ENCODE results near the gene G0S2. TPM values are rescaled to one million over a fixed set of nuclear protein-coding genes. Genes with fewer than 3 reads are reported as not detected.
A peak's percentile ranks its signal among the peaks of the same experiment; 100 is the strongest.

G0S2 gene
- total and polyA plus RNA-seq, 10 of the 15 experiments (the other 5 are each of a cell fraction or from before 2014, with no cell fraction given), result 0.07 to 0.51 (median 0.23) TPM

- TF ChIP-seq POLR2AphosphoS5 (IDR thresholded peaks at IDR 0.05; ENCODE audit: low read length) (no peak), MYB (IDR thresholded peaks at IDR 0.05; ENCODE audit: borderline replicate concordance, low read depth, low read length) (no peak), SPI1 (IDR thresholded peaks at IDR 0.05; ENCODE audit: borderline replicate concordance, insufficient read depth, low read depth, low read length) (0 out of 2 replicates have a peak, but pooled peaks have one; percentile 16), BCL11A (IDR thresholded peaks at IDR 0.05; ENCODE audit: low read depth, low read length) (no peak), CEBPZ (IDR thresholded peaks at IDR 0.05; ENCODE audit: low read depth, low read length) (no peak), BCL3 (IDR thresholded peaks at IDR 0.05; ENCODE audit: borderline replicate concordance, insufficient read depth, low read depth, low read length, poor library complexity, severe bottlenecking) (no peak), FOS (IDR thresholded peaks at IDR 0.05; ENCODE audit: borderline replicate concordance, extremely low read depth, insufficient read length) (no peak), SREBF2 (IDR thresholded peaks at IDR 0.05; ENCODE audit: low read length) (no peak), SMAD1 (IDR thresholded peaks at IDR 0.05; ENCODE audit: low read depth, partially characterized antibody) (no peak), SUPT20H (IDR thresholded peaks at IDR 0.05; ENCODE audit: borderline replicate concordance, control insufficient read depth, low read depth, low read length) (no peak), SMC3 (IDR thresholded peaks at IDR 0.05; ENCODE audit: borderline replicate concordance, low read length) (peak; percentile 97), NBN (IDR thresholded peaks at IDR 0.05) (no peak), FOXM1 (IDR thresholded peaks at IDR 0.05; ENCODE audit: low read depth, low read length) (0 out of 2 replicates have a peak, but pooled peaks have one; percentile 44), IKZF2 (IDR thresholded peaks at IDR 0.05) (peak in 1 of 2 experiments; percentile 38; a peak in 1 of 4 replicates), E4F1 (IDR thresholded peaks at IDR 0.05; ENCODE audit: borderline replicate concordance, partially characterized antibody) (no peak), YY1 (IDR thresholded peaks at IDR 0.05; ENCODE audit: low read depth, low read length) (peak; percentile 72), NFYA (IDR thresholded peaks at IDR 0.05; ENCODE audit: borderline replicate concordance, low read depth, low read length) (no peak), NKRF (conservative IDR thresholded peaks at IDR 0.05) (no peak), DPF2 (IDR thresholded peaks at IDR 0.05) (no peak), IRF4 (IDR thresholded peaks at IDR 0.05; ENCODE audit: low read depth, low read length) (no peak), CBX5 (IDR thresholded peaks at IDR 0.05; ENCODE audit: low read depth) (no peak)
Observed at GRCh38 chr1:209692745-209693504, 17.7 kb downstream of the G0S2 start (continued).

Data from GM12878 (cell line).